ENCODE data around the gene FBXW9. TPM values are rescaled to one million over a fixed set of nuclear protein-coding genes. Genes with fewer than 3 reads are reported as not detected.
"Not testable (repeated sequence)": the region's sequence is repeated elsewhere in the genome, so short reads cannot be mapped to it uniquely, and the experiment has no call there.

The FBXW9 gene
- total and polyA plus RNA-seq, 2 experiments from 2014 or later = 9.1 to 10.9 TPM

- Histone ChIP-seq H3K79me2 (no peaks in the 10 kb centered on the region), H4K20me1 (ENCODE audit: insufficient read depth, poor library complexity, severe bottlenecking) (no peaks in the 10 kb centered on the region), H3K27me3 (no peaks in the 10 kb centered on the region), H3K4me2 (no peak overlapping the region), H3K36me3 (replicated peaks; ENCODE audit: insufficient read depth, low read depth) (no peaks in the 10 kb centered on the region), H3K4me1 (ENCODE audit: insufficient read depth) (no peaks in the 10 kb centered on the region), H2AFZ (no peak overlapping the region), H3K4me3 (no peak overlapping the region), H3K9me3 (ENCODE audit: low read depth) (no peaks in the 10 kb centered on the region), H3K27ac (no peak overlapping the region), H3K9me2 (replicated peaks; ENCODE audit: insufficient read depth) (no peaks in the 10 kb centered on the region)
- no peak for TF ChIP-seq CTCF (IDR thresholded peaks at IDR 0.05; ENCODE audit: poor library complexity)
- no peak for TF ChIP-seq EZH2phosphoT487 (IDR thresholded peaks at IDR 0.05; ENCODE audit: low read depth, severe bottlenecking, unreplicated experiment)
- no peak for TF ChIP-seq EZH2 (IDR thresholded peaks at IDR 0.05; ENCODE audit: borderline replicate concordance)
- DNase-seq (ENCODE audit: low spot score) = no peak
- WGBS (ENCODE audit: low lambda C conversion rate, missing lambda C conversion rate) = 97% methylated on average over 10 of the region's 10 CpGs
Measured at GRCh38 chr19:12646551-12646950, 49.9 kb downstream of the FBXW9 start.

GRCh38 chr19:12643716-12644115, 52.7 kb downstream of the FBXW9 start:
- H3K9me3 ChIP-seq (ENCODE audit: low read depth); H3K4me1 ChIP-seq (ENCODE audit: insufficient read depth); H3K4me2 ChIP-seq; H3K27ac ChIP-seq; H3K4me3 ChIP-seq; H3K9me2 ChIP-seq (replicated peaks; ENCODE audit: insufficient read depth); H3K36me3 ChIP-seq (replicated peaks; ENCODE audit: insufficient read depth, low read depth); H4K20me1 ChIP-seq (ENCODE audit: insufficient read depth, poor library complexity, severe bottlenecking); H3K79me2 ChIP-seq; H2AFZ ChIP-seq; DNase-seq (ENCODE audit: low spot score); H3K27me3 ChIP-seq: not testable (repeated sequence)
- WGBS (ENCODE audit: low lambda C conversion rate, missing lambda C conversion rate) = 98% methylated on average over 14 of the region's 14 CpGs

GRCh38 chr19:12642506-12642905, 53.9 kb downstream of the FBXW9 start:
- TF ChIP-seq EZH2phosphoT487 (IDR thresholded peaks at IDR 0.05; ENCODE audit: low read depth, severe bottlenecking, unreplicated experiment) (no peak), CTCF (IDR thresholded peaks at IDR 0.05; ENCODE audit: poor library complexity) (no peak), EZH2 (IDR thresholded peaks at IDR 0.05; ENCODE audit: borderline replicate concordance) (no peak)
- no peaks in the 10 kb centered on the region for H3K9me2 ChIP-seq (replicated peaks; ENCODE audit: insufficient read depth)
- H3K27ac ChIP-seq = no peak overlapping the region
- no peak for DNase-seq (ENCODE audit: low spot score)
- H3K4me3 ChIP-seq = no peak overlapping the region
- 94% methylated on average over 26 of the region's 26 CpGs for WGBS (ENCODE audit: low lambda C conversion rate, missing lambda C conversion rate)
- no peak overlapping the region for H3K4me2 ChIP-seq
- H3K27me3 ChIP-seq = no peaks in the 10 kb centered on the region
- H3K79me2 ChIP-seq = no peaks in the 10 kb centered on the region
- no peaks in the 10 kb centered on the region for H3K36me3 ChIP-seq (replicated peaks; ENCODE audit: insufficient read depth, low read depth)
- no peaks in the 10 kb centered on the region for H3K4me1 ChIP-seq (ENCODE audit: insufficient read depth)
- H4K20me1 ChIP-seq (ENCODE audit: insufficient read depth, poor library complexity, severe bottlenecking) = no peaks in the 10 kb centered on the region
- no peak overlapping the region for H2AFZ ChIP-seq
- no peaks in the 10 kb centered on the region for H3K9me3 ChIP-seq (ENCODE audit: low read depth)

- H3K79me2 ChIP-seq = no peaks in the 10 kb centered on the region
- H3K9me3 ChIP-seq (ENCODE audit: low read depth) = no peaks in the 10 kb centered on the region
- H2AFZ ChIP-seq = no peak overlapping the region
- no peak overlapping the region for H3K4me3 ChIP-seq
- H3K27ac ChIP-seq = no peak overlapping the region
- TF ChIP-seq EZH2phosphoT487 (IDR thresholded peaks at IDR 0.05; ENCODE audit: low read depth, severe bottlenecking, unreplicated experiment) (no peak), EZH2 (IDR thresholded peaks at IDR 0.05; ENCODE audit: borderline replicate concordance) (no peak), CTCF (IDR thresholded peaks at IDR 0.05; ENCODE audit: poor library complexity) (no peak)
- H3K36me3 ChIP-seq (replicated peaks; ENCODE audit: insufficient read depth, low read depth) = no peaks in the 10 kb centered on the region
- no peaks in the 10 kb centered on the region for H3K9me2 ChIP-seq (replicated peaks; ENCODE audit: insufficient read depth)
- no peaks in the 10 kb centered on the region for H3K4me1 ChIP-seq (ENCODE audit: insufficient read depth)
- no peaks in the 10 kb centered on the region for H3K27me3 ChIP-seq
- H4K20me1 ChIP-seq (ENCODE audit: insufficient read depth, poor library complexity, severe bottlenecking) = no peaks in the 10 kb centered on the region
- no peak for DNase-seq (ENCODE audit: low spot score)
- no peak overlapping the region for H3K4me2 ChIP-seq
- 85% methylated on average over 13 of the region's 13 CpGs for WGBS (ENCODE audit: low lambda C conversion rate, missing lambda C conversion rate)
Measured at GRCh38 chr19:12641456-12641855, 55.0 kb downstream of the FBXW9 start.

All from hepatocyte (in vitro differentiated cells).